NCI-H1105 treated with DMSO at 0.1 percent for 48 hours (cell line): ENCODE results near the gene ADRA2C.

Experiments
- DNase-seq: peaks from one replicate; lab custom pipeline; 2025; lab: John Stamatoyannopoulos, UW

ADRA2C gene

DNA sequence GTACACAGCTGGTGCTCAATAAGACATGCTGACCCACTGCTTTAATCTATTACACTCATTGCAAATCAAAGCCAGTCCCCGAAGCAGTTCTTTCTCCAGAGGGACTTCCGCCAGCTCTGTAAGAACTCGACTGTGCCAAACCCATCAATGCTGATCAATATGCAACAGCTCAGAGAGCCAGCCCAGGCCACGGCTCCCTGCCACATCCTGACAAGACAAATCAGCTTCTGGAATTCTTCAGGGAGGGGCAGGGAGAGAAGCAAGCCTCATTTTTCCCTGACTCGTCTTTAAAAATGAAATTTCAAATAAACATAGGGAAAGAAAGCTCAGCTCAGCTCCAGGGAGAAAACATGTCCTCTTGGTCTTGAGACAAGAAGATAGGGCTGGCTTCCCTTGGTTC is 5.3 kb upstream of the ADRA2C start:
- no peak for DNase-seq

DNA sequence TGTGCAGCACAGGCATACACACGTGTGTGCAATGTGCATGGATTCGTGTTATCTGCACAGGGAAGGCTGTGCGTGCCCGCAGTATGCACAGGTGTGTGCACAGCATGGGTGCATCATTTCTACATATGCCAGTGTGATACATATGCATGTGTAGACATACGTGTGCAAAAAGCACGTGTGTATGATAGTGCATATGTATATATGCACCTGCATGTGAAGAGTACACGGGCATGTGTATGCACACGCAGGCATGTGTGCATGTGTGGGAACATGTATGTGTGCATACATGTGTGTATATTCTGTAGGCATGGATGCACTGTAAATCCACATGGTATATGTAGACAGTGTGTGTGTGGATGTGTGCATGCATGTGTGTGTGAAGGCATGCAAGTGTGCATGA is 3.9 kb upstream of the ADRA2C start:
- DNase-seq: no peak

- DNase-seq: no peak
Measured at GRCh38 chr4:3762753-3763549, 3.2 kb upstream of the ADRA2C start.

GRCh38 chr4:3765271-3766035 is 732 bp upstream of the ADRA2C start:
- no peak for DNase-seq

- DNase-seq: peak; percentile 38
Measured at GRCh38 chr4:3766785-3767569, 792 bp downstream of the ADRA2C start.

DNA sequence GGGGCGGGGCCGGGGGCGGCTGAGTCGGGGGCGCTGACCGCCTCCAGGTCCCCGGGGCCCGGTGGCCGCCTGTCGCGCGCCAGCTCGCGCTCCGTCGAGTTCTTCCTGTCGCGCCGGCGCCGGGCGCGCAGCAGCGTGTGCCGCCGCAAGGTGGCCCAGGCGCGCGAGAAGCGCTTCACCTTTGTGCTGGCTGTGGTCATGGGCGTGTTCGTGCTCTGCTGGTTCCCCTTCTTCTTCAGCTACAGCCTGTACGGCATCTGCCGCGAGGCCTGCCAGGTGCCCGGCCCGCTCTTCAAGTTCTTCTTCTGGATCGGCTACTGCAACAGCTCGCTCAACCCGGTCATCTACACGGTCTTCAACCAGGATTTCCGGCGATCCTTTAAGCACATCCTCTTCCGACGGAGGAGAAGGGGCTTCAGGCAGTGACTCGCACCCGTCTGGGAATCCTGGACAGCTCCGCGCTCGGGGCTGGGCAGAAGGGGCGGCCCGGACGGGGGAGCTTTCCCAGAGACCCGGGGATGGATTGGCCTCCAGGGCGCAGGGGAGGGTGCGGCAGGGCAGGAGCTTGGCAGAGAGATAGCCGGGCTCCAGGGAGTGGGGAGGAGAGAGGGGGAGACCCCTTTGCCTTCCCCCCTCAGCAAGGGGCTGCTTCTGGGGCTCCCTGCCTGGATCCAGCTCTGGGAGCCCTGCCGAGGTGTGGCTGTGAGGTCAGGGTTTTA is 1.5 kb downstream of the ADRA2C start:
- DNase-seq: peak; percentile 32

- DNase-seq: no peak
Measured at GRCh38 chr4:3768842-3769641, 2.9 kb downstream of the ADRA2C start.

DNA sequence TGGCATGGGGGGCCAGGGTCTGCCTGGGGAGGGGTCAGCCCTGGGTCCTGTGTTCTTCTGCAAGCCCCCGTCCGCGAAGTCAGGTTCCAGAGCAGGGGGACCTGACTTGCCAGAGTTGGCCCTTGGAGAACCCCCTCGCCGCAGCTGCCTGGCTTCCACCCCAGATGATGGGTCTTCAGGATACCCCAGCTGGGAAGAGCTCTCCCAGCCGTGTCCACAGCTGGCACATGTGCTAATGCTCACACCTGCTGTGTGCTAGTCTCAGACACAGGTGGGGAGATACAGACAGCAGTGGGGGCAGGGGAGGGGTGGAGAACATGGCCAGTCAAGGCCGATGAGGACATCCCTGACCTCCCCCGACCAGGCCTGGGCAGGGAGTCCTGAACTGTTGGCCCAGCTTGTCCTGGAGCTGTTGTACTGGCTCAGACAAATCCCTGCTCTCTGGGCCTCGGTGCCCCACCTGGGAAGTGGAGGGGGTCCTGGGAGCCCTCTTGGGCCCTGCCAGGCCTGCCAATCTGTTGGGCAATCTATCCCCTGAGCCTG is 3.5 kb downstream of the ADRA2C start:
- DNase-seq: no peak

GRCh38 chr4:3770323-3771163 is 4.4 kb downstream of the ADRA2C start:
- no peak for DNase-seq

DNA sequence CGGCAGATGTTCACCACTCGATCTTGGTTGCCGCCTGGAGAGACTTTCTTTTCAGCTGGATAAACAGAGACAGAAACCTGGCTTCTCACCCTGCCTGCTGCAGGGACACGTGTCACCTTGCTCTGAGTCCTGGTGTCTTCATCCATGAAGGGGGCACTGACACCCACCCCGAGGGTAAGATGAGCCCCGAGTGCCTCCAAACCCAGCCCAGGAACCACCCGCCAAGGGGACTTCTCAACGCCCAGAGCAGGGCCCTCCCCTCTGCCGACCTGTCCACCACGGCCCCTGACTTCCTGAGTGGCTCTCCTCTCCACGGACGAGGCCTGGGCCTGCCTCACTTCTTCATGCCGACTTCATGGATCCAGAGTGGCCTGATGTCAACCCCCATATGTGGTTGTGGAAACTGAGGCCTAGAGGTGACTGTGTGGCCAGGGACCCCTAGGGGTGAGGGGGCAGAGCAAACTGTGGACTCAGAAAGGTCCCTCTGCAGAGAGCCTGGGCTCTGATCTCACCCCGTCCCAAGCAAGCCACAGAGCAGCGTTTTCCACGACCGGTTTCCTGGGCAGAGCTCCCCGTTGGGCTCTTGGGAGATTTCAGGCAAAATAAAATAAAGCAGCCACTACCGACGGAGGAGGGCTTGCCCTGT is 5.1 kb downstream of the ADRA2C start:
- DNase-seq: no peak

DNA sequence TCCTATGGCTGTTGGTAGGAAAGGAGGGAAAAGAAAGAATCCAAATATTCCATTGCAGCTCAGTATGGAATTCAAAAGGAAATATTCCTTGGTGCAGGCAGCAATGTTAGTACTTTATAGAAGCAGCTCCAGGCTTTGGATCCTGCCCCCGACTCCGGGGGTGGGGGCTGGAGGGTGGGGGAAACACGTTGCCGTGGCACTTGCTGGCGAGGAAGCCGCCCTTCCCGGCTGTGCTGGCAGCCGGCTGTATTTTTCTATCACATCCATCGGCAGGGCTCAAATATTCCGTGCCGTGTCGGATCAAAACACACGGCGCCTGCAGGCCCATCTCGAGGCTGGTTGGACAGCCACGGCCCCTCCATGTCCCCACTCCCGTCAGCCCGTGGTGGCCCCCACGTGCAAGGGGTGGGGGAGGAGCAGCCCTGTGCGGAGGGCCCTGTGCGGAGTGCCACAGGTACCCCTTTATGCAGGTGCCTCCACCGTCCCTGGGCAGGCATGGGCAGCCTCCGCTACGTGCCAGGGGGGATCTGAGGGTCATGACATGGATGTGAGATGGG is 5.8 kb downstream of the ADRA2C start:
- no peak for DNase-seq

DNA sequence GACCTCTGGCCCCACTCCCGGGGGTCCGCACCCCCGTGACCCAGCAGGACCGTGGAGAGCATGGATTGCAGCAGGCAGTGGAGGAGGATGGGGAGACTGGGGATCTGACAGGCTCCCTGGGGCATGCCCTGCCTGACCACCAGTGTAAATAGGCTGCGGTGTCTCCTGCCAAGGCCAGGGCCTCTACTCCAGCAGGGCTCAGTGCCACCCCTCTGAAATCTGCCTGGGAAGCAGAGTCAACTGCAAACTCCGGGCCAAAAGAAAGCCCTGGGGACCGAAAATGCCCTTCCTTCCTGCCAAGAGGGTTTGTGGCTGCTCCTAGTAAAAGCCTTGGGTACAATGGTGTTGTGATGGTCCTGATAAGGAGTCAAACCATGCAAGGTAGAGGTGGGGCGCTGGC is 6.4 kb downstream of the ADRA2C start:
- no peak for DNase-seq

GRCh38 chr4:3773552-3774001 is 7.4 kb downstream of the ADRA2C start:
- no peak for DNase-seq

DNA sequence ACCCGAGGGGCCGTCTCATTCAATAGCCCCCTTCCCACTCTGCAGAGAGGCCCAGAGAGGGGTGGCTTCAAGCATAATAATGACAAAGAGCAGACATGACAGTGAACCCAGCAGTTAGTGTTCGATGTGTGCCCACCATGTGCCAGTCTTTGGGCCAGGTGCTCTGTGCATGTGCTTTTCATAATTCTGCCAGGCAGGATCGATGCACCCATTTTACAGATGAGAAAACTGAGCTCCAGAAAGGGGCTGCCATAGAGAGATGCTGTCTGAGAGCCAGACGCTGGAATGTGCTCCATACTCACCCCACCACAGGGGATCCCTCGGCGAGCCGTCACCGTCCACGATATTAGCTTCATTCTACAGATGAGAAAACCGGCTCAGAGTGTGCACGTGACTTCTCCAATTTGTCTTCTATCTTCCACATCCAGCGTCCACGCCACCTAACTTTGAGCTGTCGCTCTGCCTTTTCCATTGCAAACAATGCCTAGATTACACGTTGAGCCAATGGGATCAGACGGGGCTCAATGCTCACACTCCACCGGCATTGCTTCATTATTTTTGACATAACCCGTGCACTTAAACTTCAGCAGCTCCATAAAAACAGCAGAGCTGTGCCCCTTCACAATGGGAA is 8.2 kb downstream of the ADRA2C start:
- DNase-seq: no peak

GRCh38 chr4:3775005-3775404 is 8.8 kb downstream of the ADRA2C start:
- peak; percentile 19 for DNase-seq

DNA sequence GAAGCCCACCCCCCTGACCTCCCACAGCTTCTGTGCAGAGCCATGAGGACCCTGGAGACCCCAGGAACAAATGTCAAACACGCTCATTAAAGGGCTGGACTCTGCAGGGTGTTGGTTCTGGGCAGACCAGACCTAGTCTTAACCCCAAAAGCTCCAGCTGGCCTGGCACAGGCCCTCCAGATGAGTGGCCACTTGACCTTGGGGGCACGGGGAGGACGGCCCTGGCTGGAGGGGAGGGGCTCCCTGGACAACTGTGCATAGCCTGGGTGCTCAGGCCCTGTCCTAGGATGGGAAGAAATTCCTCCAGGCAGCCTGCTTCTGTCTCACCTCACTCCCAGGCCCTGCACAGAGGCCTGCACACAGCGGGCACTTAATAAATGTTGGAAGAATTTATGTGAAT is 9.4 kb downstream of the ADRA2C start:
- no peak for DNase-seq

DNA sequence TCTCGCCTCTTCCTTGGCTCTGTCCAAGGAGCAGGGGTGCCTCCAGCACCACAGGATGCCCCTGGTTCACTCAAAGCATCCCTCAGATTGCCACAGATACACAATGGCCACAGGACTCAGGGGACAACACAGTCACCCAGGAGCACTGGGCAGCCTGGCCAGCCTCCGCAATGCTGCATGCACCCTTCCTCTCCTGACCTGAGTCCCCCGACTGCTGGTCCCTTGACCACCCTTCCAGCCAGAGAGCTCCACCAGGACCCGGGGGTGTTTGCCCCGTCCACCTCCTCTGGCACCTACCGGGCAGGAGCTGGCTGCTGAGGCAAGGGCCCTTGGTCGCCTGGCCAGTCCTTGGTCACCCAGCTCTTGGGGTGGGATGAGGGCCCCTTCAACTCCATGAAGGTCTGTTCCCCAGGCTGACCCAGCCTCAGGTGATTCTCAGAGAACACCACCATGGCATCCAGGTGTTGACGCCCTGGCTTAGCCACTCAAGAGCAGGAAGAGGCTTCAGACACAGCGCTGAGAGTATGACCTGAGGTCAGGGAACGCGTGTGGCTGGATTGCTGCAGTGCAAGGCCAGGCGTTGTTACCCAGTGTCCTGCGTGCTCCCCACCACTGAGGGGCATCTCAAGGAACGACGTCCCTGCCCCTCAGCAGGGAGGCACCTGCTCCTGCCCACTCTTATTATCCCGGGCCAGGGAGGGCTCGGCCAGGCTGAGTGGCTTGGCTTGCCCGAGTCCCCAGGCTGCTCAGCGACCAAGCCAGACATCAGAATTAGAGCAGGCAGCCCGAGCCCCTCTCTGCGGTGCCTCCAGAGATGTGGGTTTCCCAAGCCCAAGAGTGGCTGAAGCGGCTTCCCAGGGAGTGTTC is 10.2 kb downstream of the ADRA2C start:
- no peak for DNase-seq

GRCh38 chr4:3777033-3777390 is 10.8 kb downstream of the ADRA2C start:
- no peak for DNase-seq
